Panc1 (cell line): ENCODE measurements around the gene P4HTM. TPM values are rescaled to one million over a fixed set of nuclear protein-coding genes. Genes with fewer than 3 reads are reported as not detected.

Experiments
- ATAC-seq: fragments of 200-7000 bp; cut with Tn5 transposase; 2 replicates; pipeline ENCODE4 v1.9.1; 2020; ENCODE audit warnings: mild to moderate bottlenecking, moderate library complexity
- BruUV-seq: library from RNA; stranded (reverse); fragments of 400-500 nt; replicated peaks from 2 replicates; lab custom pipeline; 2021; lab: Mats Ljungman, UMichigan
- CTCF ChIA-PET: fragments of 300-600 bp; sonication (Branson Sonifier 250); formaldehyde crosslinking; loops from one replicate; lab custom pipeline; 2022; ENCODE audit warnings: antibody characterized with exemption; lab: Charles Lee
- POLR2A ChIA-PET: fragments of 300-600 bp; sonication (Branson Sonifier 250); formaldehyde crosslinking; loops from one replicate; lab custom pipeline; 2022; ENCODE audit warnings: antibody characterized with exemption; lab: Charles Lee
- DNase-seq: peaks from one replicate; pipeline ENCODE4 v3.0.0-alpha.2; 2010; ENCODE audit warnings: low read depth, low spot score
- H3K27ac ChIP-seq: 2 replicates; pipeline ENCODE4 v1.5.1; 2011; ENCODE audit warnings: mild to moderate bottlenecking, low read length, inconsistent platforms
- H3K27me3 ChIP-seq: fragments of 200-500 bp; sonication (Bioruptor generic); 2 replicates; pipeline ENCODE4 v1.6.0; 2014; ENCODE audit warnings: low read length, inconsistent platforms; ENCODE audit not compliant: control insufficient read depth, insufficient read depth
- H3K36me3 ChIP-seq: fragments of 200-500 bp; sonication (Bioruptor generic); 2 replicates; pipeline ENCODE4 v1.5.1; 2014; ENCODE audit warnings: inconsistent platforms, mild to moderate bottlenecking, low read length, moderate library complexity; ENCODE audit not compliant: control insufficient read depth, insufficient read depth
- H3K4me1 ChIP-seq: 2 replicates; pipeline ENCODE4 v1.5.1; 2011; ENCODE audit warnings: inconsistent platforms, mild to moderate bottlenecking, low read length, moderate library complexity; ENCODE audit not compliant: control insufficient read depth, insufficient read depth
- H3K4me3 ChIP-seq, 2 experiments: 2 replicates each; pipeline ENCODE4 v1.5.1; 2011 to 2012; ENCODE audit warnings: low read depth in 2 of 2, low read length in 2 of 2, mild to moderate bottlenecking in 2 of 2, inconsistent platforms in 1 of 2, moderate library complexity in 1 of 2
- H3K9me3 ChIP-seq: fragments of 200-500 bp; sonication (Bioruptor generic); 2 replicates; pipeline ENCODE4 v1.5.1; 2014; ENCODE audit warnings: low read depth, mild to moderate bottlenecking, inconsistent platforms, low read length, moderate library complexity; ENCODE audit not compliant: control insufficient read depth, insufficient read depth
- POLR2AphosphoS5 ChIP-seq: IDR thresholded peaks from 2 replicates; pipeline ENCODE4 v1.6.1; 2012; ENCODE audit warnings: mild to moderate bottlenecking, low read depth, low read length, moderate library complexity
- REST ChIP-seq, 2 experiments: IDR thresholded peaks; 2 replicates each; pipeline ENCODE4 v1.6.1; 2011 to 2012; ENCODE audit warnings: low read depth in 2 of 2, control low read depth in 1 of 2, low read length in 1 of 2, mild to moderate bottlenecking in 1 of 2, moderate library complexity in 1 of 2; ENCODE audit not compliant: insufficient read depth in 1 of 2
- SIN3A ChIP-seq: IDR thresholded peaks from 2 replicates; pipeline ENCODE4 v1.6.1; 2012; ENCODE audit warnings: low read depth, mild to moderate bottlenecking, low read length, moderate library complexity, borderline replicate concordance; ENCODE audit not compliant: insufficient read depth
- TCF7L2 ChIP-seq: IDR thresholded peaks from 2 replicates; pipeline ENCODE4 v1.6.1; 2011; ENCODE audit warnings: mild to moderate bottlenecking, low read depth, low read length, inconsistent platforms
- in situ Hi-C: cut with HindIII; loops from 2 replicates; pipeline ENCODE4 v1.10.0; 2016; ENCODE audit warnings: low sequenced_read_pairs, low pct_unique_long_range_greater_than_20kb
- intact Hi-C: fragments of 100-400 bp; cut with micrococcal nuclease; formaldehyde crosslinking; loops from one replicate; pipeline ENCODE4 v1.10.0; 2022; ENCODE audit not compliant: unreplicated experiment
- total RNA-seq: library from RNA; stranded (reverse); gene quantifications from one replicate; pipeline ENCODE4 v1.2.1, GENCODE V29; 2021; ENCODE audit not compliant: unreplicated experiment
- TF ChIP-seq, protein P1 (sequence below): fragments of 450-650 bp; IDR thresholded peaks from 2 replicates; pipeline ENCODE4 v1.5.1; 2017; ENCODE audit warnings: mild to moderate bottlenecking

The P4HTM gene
- total RNA-seq, 1 experiment from 2014 or later = 28.3 TPM

DNA sequence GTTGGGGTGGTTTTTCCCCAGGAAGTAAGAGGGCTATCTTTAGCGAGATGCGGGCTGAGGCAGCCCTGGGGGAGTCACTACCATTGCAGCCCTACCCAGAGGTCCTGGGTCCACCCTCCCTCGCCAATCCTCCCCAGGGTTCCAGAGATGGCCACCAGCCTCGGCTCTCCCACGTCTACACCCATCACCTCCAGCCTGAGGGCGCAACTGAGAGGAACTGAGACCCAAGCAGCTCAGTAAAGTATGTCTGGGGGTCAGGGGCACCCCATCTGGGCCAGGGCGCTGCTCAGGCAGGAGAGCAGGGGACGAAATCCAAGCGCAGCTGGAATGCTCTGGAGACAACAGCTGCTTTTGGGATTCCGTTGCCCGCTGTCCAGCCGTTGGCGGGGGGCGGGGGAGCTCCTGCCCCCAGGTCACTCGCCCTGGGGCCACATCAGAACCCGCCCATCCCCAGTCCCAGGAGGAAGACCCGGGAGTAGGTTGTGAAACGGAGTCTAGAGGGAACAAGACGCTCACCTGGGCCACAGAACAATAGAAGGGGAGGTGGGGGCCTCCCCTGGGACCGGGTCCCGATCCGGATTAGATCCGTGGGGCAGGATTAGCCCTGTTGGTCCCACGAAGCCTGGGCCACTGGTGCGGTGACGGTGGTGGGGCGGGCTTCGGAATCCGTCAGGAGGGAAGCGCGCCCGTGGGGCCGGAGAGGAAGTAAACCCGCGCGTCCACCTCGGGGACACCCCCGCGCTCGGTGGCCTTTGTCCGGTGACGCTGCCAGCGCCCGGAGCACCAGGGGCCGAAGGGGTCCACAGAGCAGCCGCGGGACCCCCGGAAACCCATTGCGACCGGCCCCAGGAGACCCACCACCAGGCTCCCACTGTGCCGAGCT lies 30.5 kb downstream of the P4HTM start:
- in situ Hi-C loops = no loop called here
- DNase-seq = no peak
- BruUV-seq = TSS peak; percentile 86

More for the DNA sequence above, 30.5 kb downstream of the P4HTM start:
- ChIA-PET CTCF (interaction anchor here (1.5 kb wide), 1 partner anchor 33 kb away, joined by 4 read pairs; no protein-coding TSS in a partner anchor), POLR2A (interaction anchor here (0.6 to 0.8 kb wide), 2 partner anchors 31 to 39 kb away, joined by 3 to 6 read pairs; partner anchors contain the start of gene P4HTM)
- Histone ChIP-seq H3K36me3 (peaks cover 9% of the 10 kb centered on the region), H3K27ac (peak overlapping the region; percentile 97), H3K27me3 (no peaks in the 10 kb centered on the region), H3K4me3 (peak overlapping the region; percentile 71 to 90), H3K9me3 (no peaks in the 10 kb centered on the region), H3K4me1 (peaks cover 25% of the 10 kb centered on the region)
- TF ChIP-seq POLR2AphosphoS5 (no peak; the same call in 1 of the 2 replicates), TCF7L2 (no peak), SIN3A (no peak; the same call in 1 of the 2 replicates), REST (IDR thresholded peaks at IDR 0.05; ENCODE audit: insufficient read depth in 1 of 2, low read depth in 2 of 2, low read length in 1 of 2) (no peak)
- TF ChIP-seq, protein P1, sequence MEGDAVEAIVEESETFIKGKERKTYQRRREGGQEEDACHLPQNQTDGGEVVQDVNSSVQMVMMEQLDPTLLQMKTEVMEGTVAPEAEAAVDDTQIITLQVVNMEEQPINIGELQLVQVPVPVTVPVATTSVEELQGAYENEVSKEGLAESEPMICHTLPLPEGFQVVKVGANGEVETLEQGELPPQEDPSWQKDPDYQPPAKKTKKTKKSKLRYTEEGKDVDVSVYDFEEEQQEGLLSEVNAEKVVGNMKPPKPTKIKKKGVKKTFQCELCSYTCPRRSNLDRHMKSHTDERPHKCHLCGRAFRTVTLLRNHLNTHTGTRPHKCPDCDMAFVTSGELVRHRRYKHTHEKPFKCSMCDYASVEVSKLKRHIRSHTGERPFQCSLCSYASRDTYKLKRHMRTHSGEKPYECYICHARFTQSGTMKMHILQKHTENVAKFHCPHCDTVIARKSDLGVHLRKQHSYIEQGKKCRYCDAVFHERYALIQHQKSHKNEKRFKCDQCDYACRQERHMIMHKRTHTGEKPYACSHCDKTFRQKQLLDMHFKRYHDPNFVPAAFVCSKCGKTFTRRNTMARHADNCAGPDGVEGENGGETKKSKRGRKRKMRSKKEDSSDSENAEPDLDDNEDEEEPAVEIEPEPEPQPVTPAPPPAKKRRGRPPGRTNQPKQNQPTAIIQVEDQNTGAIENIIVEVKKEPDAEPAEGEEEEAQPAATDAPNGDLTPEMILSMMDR = no peak
- no peak for ATAC-seq
- intact Hi-C loops = no loop called here
